ENCODE results near the gene UPK3A. TPM values are rescaled to one million over a fixed set of nuclear protein-coding genes. Genes with fewer than 3 reads are reported as not detected.

UPK3A gene
- total RNA-seq, 1 donor from 2014 or later, result not detected

DNA sequence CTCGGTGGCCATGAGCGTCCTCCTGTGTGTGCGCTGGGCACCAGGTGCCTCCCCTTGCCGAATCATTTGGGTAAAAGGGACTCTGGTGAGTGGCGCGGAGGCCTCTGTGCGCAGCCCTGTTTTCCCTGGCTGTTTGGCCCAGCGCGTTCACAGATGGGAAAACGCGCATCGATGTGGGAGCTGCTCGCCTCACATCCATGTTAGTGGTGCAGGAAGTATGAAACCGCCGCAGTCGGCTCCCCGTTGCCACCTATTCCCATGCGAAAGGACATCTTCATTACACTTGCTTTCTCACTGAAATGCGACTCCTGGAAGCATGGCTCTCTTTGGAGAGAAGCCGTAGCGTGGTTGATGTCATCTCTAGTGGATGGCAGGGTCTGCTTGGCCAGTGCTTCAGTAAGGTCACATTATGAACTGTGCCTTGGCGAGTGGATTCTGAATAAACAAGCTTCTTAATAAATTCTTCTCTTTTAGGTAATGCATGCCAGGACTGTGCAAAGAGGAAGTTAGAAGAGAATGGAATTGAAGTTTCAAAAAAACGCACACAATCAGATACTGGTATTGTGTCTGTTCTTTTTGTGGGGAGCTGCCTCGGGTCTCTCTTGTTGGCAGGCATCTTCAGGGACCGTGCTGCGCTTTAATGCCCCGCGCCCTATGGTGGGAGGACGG, 51.2 kb downstream of the UPK3A start:
- Mint-ChIP-seq H3K36me3 (ENCODE audit: low read depth) (peaks cover 40% of the 10 kb centered on the region), H3K27ac (ENCODE audit: unreplicated experiment) (no peak overlapping the region), H3K4me3 (ENCODE audit: unreplicated experiment) (no peak overlapping the region), H3K27me3 (ENCODE audit: low read depth) (no peaks in the 10 kb centered on the region), H3K4me1 (ENCODE audit: low read depth) (no peaks in the 10 kb centered on the region), H3K9me3 (ENCODE audit: low read depth) (no peaks in the 10 kb centered on the region)
- TF ChIP-seq, protein P1, sequence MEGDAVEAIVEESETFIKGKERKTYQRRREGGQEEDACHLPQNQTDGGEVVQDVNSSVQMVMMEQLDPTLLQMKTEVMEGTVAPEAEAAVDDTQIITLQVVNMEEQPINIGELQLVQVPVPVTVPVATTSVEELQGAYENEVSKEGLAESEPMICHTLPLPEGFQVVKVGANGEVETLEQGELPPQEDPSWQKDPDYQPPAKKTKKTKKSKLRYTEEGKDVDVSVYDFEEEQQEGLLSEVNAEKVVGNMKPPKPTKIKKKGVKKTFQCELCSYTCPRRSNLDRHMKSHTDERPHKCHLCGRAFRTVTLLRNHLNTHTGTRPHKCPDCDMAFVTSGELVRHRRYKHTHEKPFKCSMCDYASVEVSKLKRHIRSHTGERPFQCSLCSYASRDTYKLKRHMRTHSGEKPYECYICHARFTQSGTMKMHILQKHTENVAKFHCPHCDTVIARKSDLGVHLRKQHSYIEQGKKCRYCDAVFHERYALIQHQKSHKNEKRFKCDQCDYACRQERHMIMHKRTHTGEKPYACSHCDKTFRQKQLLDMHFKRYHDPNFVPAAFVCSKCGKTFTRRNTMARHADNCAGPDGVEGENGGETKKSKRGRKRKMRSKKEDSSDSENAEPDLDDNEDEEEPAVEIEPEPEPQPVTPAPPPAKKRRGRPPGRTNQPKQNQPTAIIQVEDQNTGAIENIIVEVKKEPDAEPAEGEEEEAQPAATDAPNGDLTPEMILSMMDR (IDR thresholded peaks at IDR 0.05), result no peak
- no peak for DNase-seq (ENCODE audit: low spot score)

DNA sequence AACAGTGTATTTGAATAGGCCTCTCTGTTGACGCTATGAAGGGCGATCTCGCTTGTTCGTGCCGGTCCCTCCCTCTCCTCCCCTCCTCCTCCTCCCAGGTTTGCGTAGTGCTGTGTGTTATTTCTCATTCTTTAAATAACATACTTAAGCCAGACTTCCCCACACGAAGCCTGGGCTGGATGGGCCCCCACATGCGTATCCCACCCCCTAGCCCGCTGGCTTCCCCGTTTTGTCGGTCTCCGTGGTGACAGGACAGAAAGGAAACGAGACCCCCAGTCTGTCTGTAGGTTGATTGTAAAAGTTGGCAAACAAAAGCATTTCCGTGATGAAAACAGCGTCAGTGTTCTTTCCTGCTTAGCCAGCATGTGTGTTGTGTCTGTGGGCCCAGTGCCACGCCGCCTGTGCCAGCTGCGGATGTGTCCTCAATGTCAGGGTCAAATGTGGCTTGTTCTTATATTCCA, 52.3 kb downstream of the UPK3A start:
- H3K27me3 Mint-ChIP-seq (ENCODE audit: low read depth), result no peaks in the 10 kb centered on the region
- no peak for DNase-seq (ENCODE audit: low spot score)
- TF ChIP-seq, protein P1 (IDR thresholded peaks at IDR 0.05), result no peak
- no peaks in the 10 kb centered on the region for H3K9me3 Mint-ChIP-seq (ENCODE audit: low read depth)
- H3K4me1 Mint-ChIP-seq (ENCODE audit: low read depth), result no peaks in the 10 kb centered on the region
- H3K36me3 Mint-ChIP-seq (ENCODE audit: low read depth), result peaks cover 42% of the 10 kb centered on the region
- H3K4me3 Mint-ChIP-seq (ENCODE audit: unreplicated experiment), result no peak overlapping the region
- H3K27ac Mint-ChIP-seq (ENCODE audit: unreplicated experiment), result no peak overlapping the region

DNA sequence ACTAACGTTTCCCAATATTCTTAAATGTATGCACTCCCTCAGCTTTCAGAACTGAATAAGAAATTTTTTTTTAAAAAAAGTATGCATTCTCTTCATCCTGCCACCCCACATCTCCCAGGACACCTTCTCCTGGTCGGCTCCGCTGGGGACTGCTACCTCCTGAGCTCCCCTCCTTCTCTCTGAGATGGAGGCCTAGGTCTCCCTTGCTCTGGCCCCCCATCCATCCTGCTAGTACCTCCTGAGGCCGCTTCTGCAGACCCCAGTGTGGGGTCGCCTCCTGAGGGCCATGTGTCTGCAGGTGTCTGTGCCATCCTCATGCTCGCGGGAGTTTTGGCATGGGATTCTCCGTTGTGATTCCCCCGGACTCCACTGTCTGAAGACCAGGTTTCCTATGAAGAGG, 52.8 kb downstream of the UPK3A start:
- no peak for DNase-seq (ENCODE audit: low spot score)
- H3K27me3 Mint-ChIP-seq (ENCODE audit: low read depth), result no peaks in the 10 kb centered on the region
- TF ChIP-seq, protein P1 (IDR thresholded peaks at IDR 0.05), result no peak
- no peak overlapping the region for H3K27ac Mint-ChIP-seq (ENCODE audit: unreplicated experiment)
- H3K4me3 Mint-ChIP-seq (ENCODE audit: unreplicated experiment), result no peak overlapping the region
- H3K4me1 Mint-ChIP-seq (ENCODE audit: low read depth), result no peaks in the 10 kb centered on the region
- no peaks in the 10 kb centered on the region for H3K9me3 Mint-ChIP-seq (ENCODE audit: low read depth)
- H3K36me3 Mint-ChIP-seq (ENCODE audit: low read depth), result peaks cover 40% of the 10 kb centered on the region

DNA sequence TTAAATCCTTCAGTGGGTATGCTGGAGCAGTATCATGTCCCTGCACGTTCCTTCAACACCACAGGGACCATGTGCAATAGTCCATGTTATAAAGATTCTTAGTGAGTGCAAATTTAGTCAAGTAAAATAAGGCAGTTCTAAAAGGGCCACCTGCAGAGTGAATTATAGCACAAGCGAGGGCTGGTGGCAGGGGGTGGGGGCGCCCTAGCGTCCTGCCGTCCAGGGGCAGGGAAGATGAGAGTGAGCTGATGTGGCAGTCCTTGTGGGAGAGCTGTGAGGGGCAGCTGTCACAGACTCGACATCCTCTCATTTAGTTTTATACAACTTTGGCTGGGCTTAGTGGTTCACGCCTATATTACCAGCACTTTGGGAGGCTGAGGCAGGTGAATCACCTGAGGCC, 54.0 kb downstream of the UPK3A start:
- no peaks in the 10 kb centered on the region for H3K27me3 Mint-ChIP-seq (ENCODE audit: low read depth)
- no peak overlapping the region for H3K27ac Mint-ChIP-seq (ENCODE audit: unreplicated experiment)

DNA sequence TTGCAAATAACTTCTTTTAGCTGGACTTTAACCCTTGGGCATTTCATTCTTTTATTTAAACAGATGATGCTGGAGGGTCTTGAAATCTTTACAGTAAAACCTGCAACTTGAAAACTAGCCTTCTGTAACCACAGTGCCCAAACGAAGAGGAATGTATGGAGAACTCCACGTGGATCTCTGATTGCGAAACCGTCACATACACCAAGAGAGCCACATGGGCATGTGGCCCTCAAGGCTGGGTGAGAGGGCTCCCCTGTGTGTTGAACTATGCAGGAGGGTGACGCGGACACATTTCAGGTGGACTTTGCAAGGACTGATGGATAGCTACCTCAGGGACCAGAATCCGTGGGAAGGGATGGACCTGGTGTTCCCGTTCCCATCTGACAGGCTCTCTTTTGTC, 55.6 kb downstream of the UPK3A start:
- no peaks in the 10 kb centered on the region for H3K4me1 Mint-ChIP-seq (ENCODE audit: low read depth)
- no peak overlapping the region for H3K4me3 Mint-ChIP-seq (ENCODE audit: unreplicated experiment)
- DNase-seq (ENCODE audit: low spot score), result no peak
- TF ChIP-seq, protein P1 (IDR thresholded peaks at IDR 0.05), result no peak
- H3K27ac Mint-ChIP-seq (ENCODE audit: unreplicated experiment), result no peak overlapping the region
- no peaks in the 10 kb centered on the region for H3K9me3 Mint-ChIP-seq (ENCODE audit: low read depth)
- peaks cover 42% of the 10 kb centered on the region for H3K36me3 Mint-ChIP-seq (ENCODE audit: low read depth)
- no peaks in the 10 kb centered on the region for H3K27me3 Mint-ChIP-seq (ENCODE audit: low read depth)

More for the DNA sequence above, 54.0 kb downstream of the UPK3A start:
- no peak for DNase-seq (ENCODE audit: low spot score)
- no peak overlapping the region for H3K4me3 Mint-ChIP-seq (ENCODE audit: unreplicated experiment)
- no peaks in the 10 kb centered on the region for H3K9me3 Mint-ChIP-seq (ENCODE audit: low read depth)
- H3K36me3 Mint-ChIP-seq (ENCODE audit: low read depth), result peaks cover 44% of the 10 kb centered on the region
- no peaks in the 10 kb centered on the region for H3K4me1 Mint-ChIP-seq (ENCODE audit: low read depth)
- TF ChIP-seq, protein P1 (IDR thresholded peaks at IDR 0.05), result no peak
